Neural progenitor cell (in vitro differentiated cells): ENCODE results near the gene CDH18.

Experiments
- EZH2 ChIP-seq: fragments of 200-600 bp; sonication (generic); IDR thresholded peaks from 2 replicates; pipeline ENCODE4 v1.6.1; 2017; ENCODE audit warnings: antibody characterized with exemption, mild to moderate bottlenecking, moderate library complexity
- TF ChIP-seq, protein P1 (sequence below): fragments of 200-600 bp; sonication (generic); IDR thresholded peaks from 2 replicates; pipeline ENCODE4 v1.5.1; 2017; ENCODE audit warnings: antibody characterized with exemption, mild to moderate bottlenecking

- TF ChIP-seq, protein P1, sequence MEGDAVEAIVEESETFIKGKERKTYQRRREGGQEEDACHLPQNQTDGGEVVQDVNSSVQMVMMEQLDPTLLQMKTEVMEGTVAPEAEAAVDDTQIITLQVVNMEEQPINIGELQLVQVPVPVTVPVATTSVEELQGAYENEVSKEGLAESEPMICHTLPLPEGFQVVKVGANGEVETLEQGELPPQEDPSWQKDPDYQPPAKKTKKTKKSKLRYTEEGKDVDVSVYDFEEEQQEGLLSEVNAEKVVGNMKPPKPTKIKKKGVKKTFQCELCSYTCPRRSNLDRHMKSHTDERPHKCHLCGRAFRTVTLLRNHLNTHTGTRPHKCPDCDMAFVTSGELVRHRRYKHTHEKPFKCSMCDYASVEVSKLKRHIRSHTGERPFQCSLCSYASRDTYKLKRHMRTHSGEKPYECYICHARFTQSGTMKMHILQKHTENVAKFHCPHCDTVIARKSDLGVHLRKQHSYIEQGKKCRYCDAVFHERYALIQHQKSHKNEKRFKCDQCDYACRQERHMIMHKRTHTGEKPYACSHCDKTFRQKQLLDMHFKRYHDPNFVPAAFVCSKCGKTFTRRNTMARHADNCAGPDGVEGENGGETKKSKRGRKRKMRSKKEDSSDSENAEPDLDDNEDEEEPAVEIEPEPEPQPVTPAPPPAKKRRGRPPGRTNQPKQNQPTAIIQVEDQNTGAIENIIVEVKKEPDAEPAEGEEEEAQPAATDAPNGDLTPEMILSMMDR: peak; percentile 44
- no peak for TF ChIP-seq EZH2
Measured at GRCh38 chr5:19608444-19609002, 379.5 kb downstream of the CDH18 start.
